Peyer's patch (tissue), 4 donors: ENCODE results near the gene ASB1.

Experiments
- CTCF ChIP-seq, 6 experiments: fragments of 450-650 bp in 4 of 6; fragments of 200-600 bp in 2 of 6; sonication (generic) in 1 of 6; IDR thresholded peaks; one replicate each; pipeline ENCODE4 v1.5.1; 2017 to 2019; ENCODE audit warnings: antibody characterized with exemption in 6 of 6, mild to moderate bottlenecking in 3 of 6, moderate library complexity in 1 of 6
- POLR2A ChIP-seq, 2 donors: fragments of 450-650 bp; IDR thresholded peaks; one replicate each; pipeline ENCODE4 v1.5.1; 2017; ENCODE audit warnings: antibody characterized with exemption in 2 of 2, mild to moderate bottlenecking in 2 of 2, moderate library complexity in 2 of 2

GRCh38 chr2:238403632-238404405, 22.9 kb upstream of the ASB1 start:
- TF ChIP-seq CTCF (IDR thresholded peaks at IDR 0.05) (no peak), POLR2A (IDR thresholded peaks at IDR 0.05) (no peak)
